HCT116 (cell line): ENCODE measurements around the gene SLIT1.

Experiments
- ATF3 ChIP-seq: IDR thresholded peaks from 2 replicates; pipeline ENCODE4 v1.6.1; 2012
- CBX3 ChIP-seq: IDR thresholded peaks from 2 replicates; pipeline ENCODE4 v1.6.1; 2012; ENCODE audit warnings: low read depth
- CTCF ChIP-seq, 3 experiments: fragments of 200-600 bp in 1 of 3; sonication (generic) in 1 of 3; IDR thresholded peaks in 2 of 3; conservative IDR thresholded peaks in 1 of 3; 2 replicates each; pipeline ENCODE4 v1.5.1; 2012 to 2017; ENCODE audit warnings: low read depth in 2 of 3, low read length in 2 of 3, antibody characterized with exemption in 1 of 3, borderline replicate concordance in 1 of 3, control low read depth in 1 of 3, mild to moderate bottlenecking in 1 of 3, mixed read lengths in 1 of 3, mixed run types in 1 of 3, moderate library complexity in 1 of 3; ENCODE audit not compliant: insufficient read depth in 1 of 3
- EZH2 ChIP-seq: fragments of 200-600 bp; sonication (generic); IDR thresholded peaks from 2 replicates; pipeline ENCODE4 v1.6.1; 2017; ENCODE audit warnings: antibody characterized with exemption, mixed run types
- EZH2phosphoT487 ChIP-seq: fragments of 200-600 bp; IDR thresholded peaks from 2 replicates; pipeline ENCODE4 v1.6.1; 2018; ENCODE audit warnings: antibody characterized with exemption, borderline replicate concordance
- JUND ChIP-seq: IDR thresholded peaks from 2 replicates; pipeline ENCODE4 v1.6.1; 2012
- POLR2A ChIP-seq: IDR thresholded peaks from 2 replicates; pipeline ENCODE4 v1.7.0; 2011; ENCODE audit warnings: borderline replicate concordance; ENCODE audit not compliant: insufficient read depth, insufficient read length; ENCODE audit errors: extremely low read depth
- POLR2AphosphoS5 ChIP-seq: IDR thresholded peaks from 2 replicates; pipeline ENCODE4 v1.6.1; 2011; ENCODE audit warnings: mild to moderate bottlenecking, low read depth, low read length, moderate library complexity
- RAD21 ChIP-seq: IDR thresholded peaks from 2 replicates; pipeline ENCODE4 v1.6.1; 2012; ENCODE audit warnings: low read depth, mild to moderate bottlenecking
- REST ChIP-seq: IDR thresholded peaks from 2 replicates; pipeline ENCODE4 v1.6.1; 2012; ENCODE audit warnings: low read depth
- SIN3A ChIP-seq: IDR thresholded peaks from 2 replicates; pipeline ENCODE4 v1.6.1; 2012; ENCODE audit warnings: low read depth
- TCF7L2 ChIP-seq: IDR thresholded peaks from 2 replicates; pipeline ENCODE4 v1.7.0; 2011; ENCODE audit warnings: borderline replicate concordance, inconsistent platforms; ENCODE audit not compliant: insufficient read depth, insufficient read length; ENCODE audit errors: extremely low read depth
- ZNF274 ChIP-seq: fragments of 200-500 bp; sonication (Bioruptor generic); IDR thresholded peaks from 2 replicates; pipeline ENCODE4 v1.6.1; 2014; ENCODE audit warnings: mild to moderate bottlenecking, low read depth, low read length, inconsistent platforms

GRCh38 chr10:97197030-97197500, 11.3 kb upstream of the SLIT1 start:
- TF ChIP-seq RAD21 = no peak
- TF ChIP-seq CTCF (IDR thresholded peaks at IDR 0.05 in 2 of 3, conservative IDR thresholded peaks at IDR 0.05 in 1 of 3; ENCODE audit: borderline replicate concordance in 1 of 3, insufficient read depth in 1 of 3, low read depth in 2 of 3, low read length in 2 of 3) = no peak
- TF ChIP-seq EZH2 = no peak
- TF ChIP-seq SIN3A = no peak
- TF ChIP-seq EZH2phosphoT487 = no peak
- no peak for TF ChIP-seq POLR2AphosphoS5
- TF ChIP-seq ZNF274 = no peak
- no peak for TF ChIP-seq REST
- no peak for TF ChIP-seq ATF3
- TF ChIP-seq JUND = no peak
- TF ChIP-seq CBX3 = no peak
- TF ChIP-seq TCF7L2 = no peak
- TF ChIP-seq POLR2A = no peak
